Measurements from ENCODE around the gene TXNDC11.

DNA sequence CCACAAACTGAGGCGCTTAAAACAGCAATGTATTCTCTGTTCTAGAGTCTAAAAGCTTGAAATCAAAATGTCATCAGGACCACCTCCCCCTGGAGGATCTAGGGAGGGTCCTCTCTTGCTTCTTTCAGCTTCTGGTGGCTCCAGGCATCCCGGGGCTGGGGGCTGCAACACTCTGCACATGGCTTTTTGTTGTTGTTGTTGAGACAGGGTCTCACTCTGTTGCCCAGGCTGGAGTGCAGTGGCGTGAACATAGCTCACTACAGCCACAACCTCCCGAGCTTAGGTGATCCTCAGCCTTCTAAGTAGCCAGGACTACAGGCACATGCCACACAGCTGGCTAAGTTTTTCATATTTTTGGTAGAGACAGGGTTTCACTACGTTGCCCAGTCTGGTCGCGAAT, 111.4 kb downstream of the TXNDC11 start:
- TF ChIP-seq, protein P1, sequence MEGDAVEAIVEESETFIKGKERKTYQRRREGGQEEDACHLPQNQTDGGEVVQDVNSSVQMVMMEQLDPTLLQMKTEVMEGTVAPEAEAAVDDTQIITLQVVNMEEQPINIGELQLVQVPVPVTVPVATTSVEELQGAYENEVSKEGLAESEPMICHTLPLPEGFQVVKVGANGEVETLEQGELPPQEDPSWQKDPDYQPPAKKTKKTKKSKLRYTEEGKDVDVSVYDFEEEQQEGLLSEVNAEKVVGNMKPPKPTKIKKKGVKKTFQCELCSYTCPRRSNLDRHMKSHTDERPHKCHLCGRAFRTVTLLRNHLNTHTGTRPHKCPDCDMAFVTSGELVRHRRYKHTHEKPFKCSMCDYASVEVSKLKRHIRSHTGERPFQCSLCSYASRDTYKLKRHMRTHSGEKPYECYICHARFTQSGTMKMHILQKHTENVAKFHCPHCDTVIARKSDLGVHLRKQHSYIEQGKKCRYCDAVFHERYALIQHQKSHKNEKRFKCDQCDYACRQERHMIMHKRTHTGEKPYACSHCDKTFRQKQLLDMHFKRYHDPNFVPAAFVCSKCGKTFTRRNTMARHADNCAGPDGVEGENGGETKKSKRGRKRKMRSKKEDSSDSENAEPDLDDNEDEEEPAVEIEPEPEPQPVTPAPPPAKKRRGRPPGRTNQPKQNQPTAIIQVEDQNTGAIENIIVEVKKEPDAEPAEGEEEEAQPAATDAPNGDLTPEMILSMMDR (optimal IDR thresholded peaks at IDR 0.05 in 1 of 3, IDR thresholded peaks at IDR 0.05 in 1 of 3, conservative IDR thresholded peaks at IDR 0.05 in 1 of 3; ENCODE audit: extremely low read depth in 1 of 3, insufficient read depth in 2 of 3, low read length in 3 of 3), result no peak
- no peak for TF ChIP-seq EZH2 (IDR thresholded peaks at IDR 0.05; ENCODE audit: low read length)
